ENCODE results near the gene CDX2.
"Not testable (repeated sequence)": the region's sequence is repeated elsewhere in the genome, so short reads cannot be mapped to it uniquely, and the experiment has no call there.

Gene CDX2, protein sequence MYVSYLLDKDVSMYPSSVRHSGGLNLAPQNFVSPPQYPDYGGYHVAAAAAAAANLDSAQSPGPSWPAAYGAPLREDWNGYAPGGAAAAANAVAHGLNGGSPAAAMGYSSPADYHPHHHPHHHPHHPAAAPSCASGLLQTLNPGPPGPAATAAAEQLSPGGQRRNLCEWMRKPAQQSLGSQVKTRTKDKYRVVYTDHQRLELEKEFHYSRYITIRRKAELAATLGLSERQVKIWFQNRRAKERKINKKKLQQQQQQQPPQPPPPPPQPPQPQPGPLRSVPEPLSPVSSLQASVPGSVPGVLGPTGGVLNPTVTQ

GRCh38 chr13:27969082-27969865, at the start of gene CDX2:
Gene CDX2, minus strand, starts transcription at chr13:27969315. Its CDS starts 309 bp downstream, at chr13:27969006.
- DNase-seq: no peak

- no peak for DNase-seq
Observed at GRCh38 chr13:28014301-28014700, 45.2 kb upstream of the CDX2 start.

DNA sequence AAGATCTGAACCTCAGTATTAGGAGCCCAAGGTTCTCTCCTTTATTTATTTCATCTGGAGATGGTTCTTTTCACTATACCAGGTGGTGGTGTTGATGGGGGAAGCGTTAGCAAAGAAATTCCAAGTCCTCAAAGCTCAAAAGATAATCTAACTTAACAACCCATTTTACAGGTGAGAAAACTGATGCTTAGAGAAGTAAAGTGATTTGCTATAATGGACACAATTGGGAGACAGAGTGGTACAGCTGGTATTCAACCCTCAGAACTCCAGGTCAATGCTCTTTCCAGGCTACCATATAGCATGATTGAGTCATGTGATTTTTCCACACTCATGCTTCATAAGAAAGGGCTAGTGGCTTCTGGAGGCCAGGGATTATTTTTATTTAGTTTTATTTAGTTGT, 44.4 kb upstream of the CDX2 start:
- DNase-seq: no peak

DNA sequence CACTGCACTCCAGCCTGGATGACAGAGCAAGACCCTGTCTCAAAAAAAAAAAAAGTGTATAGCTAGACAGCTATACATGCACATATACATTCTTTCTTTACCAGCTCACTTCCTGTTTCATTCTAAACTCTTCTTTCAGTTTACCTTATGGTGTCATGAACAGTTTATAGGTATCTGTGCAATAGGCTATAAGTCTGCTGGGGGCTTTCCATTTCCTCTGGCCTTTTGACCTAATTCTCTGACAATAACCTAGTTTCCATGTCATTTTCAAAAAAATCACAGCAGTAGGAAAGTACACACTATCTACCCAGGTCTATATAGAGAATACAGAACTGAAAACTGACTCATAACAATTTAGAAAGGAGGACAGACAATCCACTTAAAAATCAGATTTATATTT, 43.8 kb upstream of the CDX2 start:
- DNase-seq: no peak

- peak; percentile 22 for DNase-seq
Observed at GRCh38 chr13:28012383-28012782, 43.3 kb upstream of the CDX2 start.

DNA sequence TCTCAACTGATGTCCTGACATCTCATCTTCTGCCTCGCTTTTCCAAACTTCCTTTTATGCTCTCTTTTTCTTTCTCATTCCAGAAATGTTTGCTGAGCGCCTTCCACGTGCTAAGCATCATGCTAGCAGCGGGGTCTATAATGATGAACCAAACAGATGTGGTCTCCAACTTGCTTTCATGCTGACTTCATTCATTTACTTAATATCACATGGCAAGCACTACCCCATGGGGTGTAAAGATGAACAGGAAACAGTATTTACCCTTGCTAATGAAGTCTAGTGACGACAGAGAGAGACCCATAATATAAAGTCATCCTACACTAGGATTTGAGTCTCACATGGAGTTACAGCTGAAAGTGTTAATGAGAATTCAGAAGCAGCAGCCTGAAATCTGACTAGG, 40.9 kb upstream of the CDX2 start:
- DNase-seq: no peak

- not testable (repeated sequence) for DNase-seq
Observed at GRCh38 chr13:28005016-28005415, 35.9 kb upstream of the CDX2 start.

DNA sequence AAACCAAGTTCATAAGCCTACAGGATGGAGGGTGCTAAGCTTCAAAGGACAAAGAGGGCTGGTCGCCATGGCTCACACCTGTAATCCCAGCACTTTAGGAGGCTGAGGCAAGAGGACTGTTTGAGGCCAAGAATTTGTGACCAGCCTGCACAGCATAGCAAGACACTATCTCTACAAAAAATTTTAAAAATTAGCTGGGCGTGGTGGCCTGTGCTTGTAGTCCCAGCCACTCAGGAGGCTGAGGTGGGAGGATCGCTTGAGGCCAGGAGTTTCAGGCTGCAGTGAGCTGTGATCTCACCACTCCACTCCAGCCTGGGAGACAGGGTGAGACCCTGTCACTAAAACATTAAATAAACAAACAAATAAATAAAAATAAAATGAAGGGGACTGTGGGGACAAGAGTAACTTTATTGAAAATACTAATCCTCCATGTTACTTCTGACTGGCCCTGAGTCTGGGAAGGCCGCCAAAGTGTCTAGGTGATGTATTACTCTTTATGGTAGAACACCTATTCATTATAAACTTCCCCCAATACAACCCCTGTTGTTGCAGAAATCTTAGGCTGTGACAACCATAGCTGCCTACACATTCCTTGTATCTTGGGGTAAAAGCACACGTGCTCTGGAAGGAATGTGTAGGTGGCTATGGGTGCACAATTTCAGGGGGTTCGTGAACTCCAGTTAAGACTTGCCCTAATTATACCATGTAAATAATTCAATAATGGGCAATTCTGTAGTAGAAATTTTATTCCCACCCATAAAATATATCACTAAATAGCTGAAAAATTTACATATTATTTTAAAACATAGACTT, 34.0 kb upstream of the CDX2 start:
- DNase-seq: no peak

GRCh38 chr13:28001837-28002473, 32.8 kb upstream of the CDX2 start:
- no peak for DNase-seq

DNA sequence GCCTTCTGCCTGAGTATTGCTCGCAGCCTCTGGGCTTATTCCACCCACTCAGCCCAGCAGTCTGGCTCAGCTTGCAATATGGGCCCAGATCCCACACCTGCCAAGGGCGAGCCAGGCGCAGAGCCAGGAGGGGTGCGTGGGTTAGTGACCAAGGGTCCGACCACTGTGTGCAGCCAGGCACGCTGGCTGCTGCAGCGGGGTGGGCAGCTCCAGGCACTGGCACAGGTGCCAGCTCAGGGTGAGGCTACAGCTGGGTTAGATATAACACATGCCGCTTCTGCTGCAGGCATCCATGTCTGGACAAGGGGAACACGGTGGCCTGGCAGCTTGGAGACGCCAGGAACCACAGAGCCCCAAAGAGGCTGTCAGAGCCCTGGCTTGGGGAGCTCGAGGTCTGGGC, 31.9 kb upstream of the CDX2 start:
- no peak for DNase-seq

DNA sequence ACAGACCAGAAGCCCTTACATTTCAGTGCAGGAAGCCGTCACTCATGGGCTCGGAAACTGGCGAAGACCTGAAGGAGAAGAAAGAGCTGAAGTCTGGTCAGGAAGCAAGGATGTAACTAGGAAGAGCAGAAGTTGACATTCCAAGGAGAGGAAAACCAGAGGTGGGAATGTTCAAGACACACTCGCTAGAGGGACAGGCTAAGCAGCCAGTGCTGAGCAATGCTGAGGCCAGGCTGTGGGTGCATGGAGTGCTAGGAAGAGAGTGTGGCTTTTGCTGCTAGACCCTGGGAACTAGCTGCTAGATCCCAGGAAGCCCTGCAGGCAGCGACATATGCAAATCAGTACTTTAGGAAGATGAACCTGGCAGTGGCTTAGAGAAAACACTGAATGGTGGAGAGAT, 31.5 kb upstream of the CDX2 start:
- no peak for DNase-seq

DNA sequence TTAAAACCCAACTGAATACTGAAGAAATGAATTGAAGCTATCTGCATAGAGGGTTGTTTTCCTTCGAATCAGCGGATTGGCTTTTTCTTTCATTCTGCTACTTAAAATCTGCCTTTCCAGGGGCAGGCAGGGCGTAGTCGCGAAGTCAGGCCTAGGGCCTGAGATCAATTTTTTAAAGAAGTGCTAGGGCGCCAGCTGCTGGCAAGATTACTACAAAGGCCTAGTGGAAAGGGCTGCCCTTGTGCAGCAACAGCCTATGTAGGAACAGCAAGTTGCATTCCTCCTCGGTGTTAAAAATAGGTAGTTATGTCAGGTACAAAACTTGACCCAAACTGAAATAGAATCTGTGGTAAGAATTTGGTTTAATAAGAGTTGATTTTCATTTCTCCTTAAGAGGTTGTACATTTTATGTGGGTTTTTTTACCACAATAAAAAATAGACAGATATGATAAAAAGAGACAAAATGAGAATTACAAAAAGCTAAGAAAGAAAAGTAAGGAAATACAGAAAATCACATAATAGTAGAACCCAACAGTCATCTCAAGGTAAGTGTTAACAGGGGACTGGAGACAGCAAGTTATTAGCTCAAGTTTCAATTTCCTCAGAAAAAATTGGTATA, 28.9 kb upstream of the CDX2 start:
- peak; percentile 23 for DNase-seq

DNA sequence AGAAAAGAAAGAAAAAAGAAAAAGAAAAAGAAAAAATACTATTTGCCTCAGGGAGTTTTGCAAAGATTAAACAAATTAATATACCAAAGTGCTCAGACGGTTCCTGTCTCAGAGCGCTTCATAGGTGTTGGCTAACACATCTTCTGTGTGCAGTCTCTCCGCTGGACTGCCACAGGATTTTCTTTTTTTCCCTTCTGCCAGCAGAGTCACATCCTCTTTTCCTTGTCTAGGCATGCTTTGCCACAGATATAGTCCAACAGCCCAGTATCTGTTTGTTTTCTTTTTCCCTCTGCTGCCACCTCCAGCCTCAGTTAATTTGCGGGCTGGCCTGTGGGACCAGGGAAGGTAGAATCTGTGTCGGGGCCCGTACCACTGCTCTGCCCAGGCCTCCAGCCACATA, 22.8 kb upstream of the CDX2 start:
- no peak for DNase-seq

- no peak for DNase-seq
Observed at GRCh38 chr13:27988520-27988919, 19.4 kb upstream of the CDX2 start, which contains the start of gene URAD. Gene URAD, minus strand, starts transcription at chr13:27988693. Its CDS starts 56 bp downstream, at chr13:27988637.

GRCh38 chr13:27985600-27985999, 16.5 kb upstream of the CDX2 start:
- no peak for DNase-seq

DNA sequence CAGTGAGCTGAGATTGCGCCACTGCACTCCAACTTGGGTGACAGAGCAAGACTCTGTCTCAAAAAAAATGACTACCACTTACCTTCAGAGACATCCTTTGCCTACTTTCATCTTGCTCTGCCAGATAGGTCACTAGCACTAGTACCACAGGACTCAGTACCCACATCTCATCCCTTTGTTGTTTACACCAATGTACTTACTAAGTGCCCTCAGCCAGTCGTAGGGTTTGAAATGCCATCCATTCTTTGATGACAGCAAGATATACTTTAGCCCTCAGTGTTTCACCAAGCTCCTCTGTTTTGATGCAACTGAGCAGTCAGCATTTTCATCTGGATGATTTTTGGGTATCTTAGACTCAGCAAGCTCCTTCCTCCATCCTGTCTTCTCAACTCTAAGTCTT, 13.2 kb upstream of the CDX2 start:
- no peak for DNase-seq

- DNase-seq: no peak
Observed at GRCh38 chr13:27981006-27981708, 12.0 kb upstream of the CDX2 start.

DNA sequence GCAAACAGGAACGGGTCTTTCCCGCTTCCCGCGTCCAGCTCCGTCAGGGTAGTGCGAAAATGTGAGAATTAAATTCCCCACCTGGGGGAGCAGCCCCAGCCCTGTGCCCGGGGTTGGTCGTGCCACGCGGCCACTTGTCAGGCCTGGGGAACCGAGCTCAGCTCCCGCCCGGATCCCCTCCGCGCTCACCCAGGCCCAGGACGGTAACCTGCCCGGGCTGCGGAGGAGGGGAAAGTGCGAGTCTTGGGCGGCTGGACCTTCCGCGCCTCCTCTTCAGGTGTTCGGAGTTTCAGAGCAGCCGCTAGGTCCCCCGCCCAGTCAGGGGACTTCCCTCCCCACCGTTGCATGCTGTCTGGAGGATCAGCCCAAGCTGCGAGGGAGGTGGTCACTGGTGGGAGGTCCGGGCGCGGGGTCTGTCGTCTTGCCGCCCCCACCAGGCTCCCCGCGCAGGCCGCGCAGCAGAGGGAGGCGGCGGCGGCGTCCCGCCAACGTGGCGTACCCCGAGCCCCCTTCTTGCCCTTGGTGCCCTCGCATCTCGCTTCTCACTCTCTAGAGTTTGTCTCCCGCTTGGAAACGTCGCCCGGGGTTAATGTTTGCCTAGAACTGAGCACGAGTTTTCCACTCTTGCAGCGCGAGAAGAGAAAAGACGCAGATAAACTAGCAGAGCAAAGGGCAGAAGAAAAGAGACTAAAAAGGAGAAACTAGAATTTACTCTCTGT, 11.3 kb upstream of the CDX2 start:
- no peak for DNase-seq

GRCh38 chr13:27979765-27980279, 10.7 kb upstream of the CDX2 start:
- no peak for DNase-seq

GRCh38 chr13:27979001-27979643, 10.0 kb upstream of the CDX2 start:
- no peak for DNase-seq

Measured in HCEC 1CT (cell line).